Measurements from ENCODE around the gene HMGCR.

Gene HMGCR

DNA sequence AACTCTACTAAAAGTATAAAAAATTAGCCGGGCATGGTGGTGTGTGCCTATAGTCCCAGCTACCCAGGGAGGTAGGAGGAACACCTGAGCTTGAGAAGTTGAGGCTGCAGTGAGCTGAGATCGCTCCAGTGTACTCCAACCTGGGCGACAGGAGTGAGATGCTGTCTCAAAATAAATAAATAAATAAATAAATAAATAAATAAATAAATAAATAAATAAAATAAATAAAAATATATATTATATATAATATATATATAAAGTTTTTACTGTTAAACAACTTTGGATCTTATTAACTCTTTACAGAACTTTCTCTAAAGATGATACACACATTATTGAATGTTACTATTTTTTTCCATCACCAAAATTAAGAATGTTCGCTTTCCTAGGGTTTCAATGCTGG, 38.4 kb downstream of the HMGCR start:
- TF ChIP-seq, protein P1, sequence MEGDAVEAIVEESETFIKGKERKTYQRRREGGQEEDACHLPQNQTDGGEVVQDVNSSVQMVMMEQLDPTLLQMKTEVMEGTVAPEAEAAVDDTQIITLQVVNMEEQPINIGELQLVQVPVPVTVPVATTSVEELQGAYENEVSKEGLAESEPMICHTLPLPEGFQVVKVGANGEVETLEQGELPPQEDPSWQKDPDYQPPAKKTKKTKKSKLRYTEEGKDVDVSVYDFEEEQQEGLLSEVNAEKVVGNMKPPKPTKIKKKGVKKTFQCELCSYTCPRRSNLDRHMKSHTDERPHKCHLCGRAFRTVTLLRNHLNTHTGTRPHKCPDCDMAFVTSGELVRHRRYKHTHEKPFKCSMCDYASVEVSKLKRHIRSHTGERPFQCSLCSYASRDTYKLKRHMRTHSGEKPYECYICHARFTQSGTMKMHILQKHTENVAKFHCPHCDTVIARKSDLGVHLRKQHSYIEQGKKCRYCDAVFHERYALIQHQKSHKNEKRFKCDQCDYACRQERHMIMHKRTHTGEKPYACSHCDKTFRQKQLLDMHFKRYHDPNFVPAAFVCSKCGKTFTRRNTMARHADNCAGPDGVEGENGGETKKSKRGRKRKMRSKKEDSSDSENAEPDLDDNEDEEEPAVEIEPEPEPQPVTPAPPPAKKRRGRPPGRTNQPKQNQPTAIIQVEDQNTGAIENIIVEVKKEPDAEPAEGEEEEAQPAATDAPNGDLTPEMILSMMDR (IDR thresholded peaks at IDR 0.05; ENCODE audit: low read depth, low read length, poor library complexity, severe bottlenecking), result no peak
- TF ChIP-seq EZH2phosphoT487 (IDR thresholded peaks at IDR 0.05; ENCODE audit: borderline replicate concordance, low read length), result no peak
- Histone ChIP-seq H3F3A (ENCODE audit: control insufficient read depth, insufficient read depth) (peaks cover 4% of the 10 kb centered on the region; the same call in 1 of the 2 replicates), H4K20me1 (ENCODE audit: control insufficient read depth, insufficient read depth, low read depth, low read length) (no peaks in the 10 kb centered on the region), H3K36me3 (ENCODE audit: control insufficient read depth, low read length) (peaks cover 15% of the 10 kb centered on the region), H3K4me3 (ENCODE audit: low read length) (no peak overlapping the region), H3K27ac (ENCODE audit: low read depth, low read length) (no peak overlapping the region), H3K9me2 (replicated peaks; ENCODE audit: control insufficient read depth, low read length) (no peaks in the 10 kb centered on the region), H3K27me3 (ENCODE audit: control insufficient read depth, low read length) (no peaks in the 10 kb centered on the region), H3K9me3 (ENCODE audit: control insufficient read depth, insufficient read depth, low read length) (no peaks in the 10 kb centered on the region), H3K79me2 (ENCODE audit: control insufficient read depth, low read length) (no peaks in the 10 kb centered on the region), H3K4me2 (ENCODE audit: low read length) (no peak overlapping the region), H3K4me1 (ENCODE audit: control insufficient read depth, low read length) (no peaks in the 10 kb centered on the region)

DNA sequence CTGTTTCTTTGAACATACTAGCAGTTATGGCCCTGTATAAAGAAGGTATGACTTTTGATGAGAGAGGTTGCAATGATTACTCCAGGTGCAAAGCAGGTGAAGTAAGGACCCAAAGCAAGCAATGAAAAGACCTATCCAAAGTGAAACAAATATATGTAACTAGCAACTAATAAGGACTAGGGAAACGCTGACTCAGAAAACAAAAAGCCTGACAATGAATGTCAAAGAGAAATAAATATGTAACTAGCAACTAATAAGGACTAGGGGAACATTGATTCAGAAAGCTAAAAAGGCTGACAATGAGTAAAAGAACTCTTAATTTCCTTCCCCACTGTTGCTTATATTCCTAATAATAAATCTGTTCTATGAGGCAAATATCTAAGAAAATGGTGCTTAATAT, 43.1 kb downstream of the HMGCR start:
- H3K27ac ChIP-seq (ENCODE audit: low read depth, low read length), result no peak overlapping the region
- no peaks in the 10 kb centered on the region for H4K20me1 ChIP-seq (ENCODE audit: control insufficient read depth, insufficient read depth, low read depth, low read length)
- H3K79me2 ChIP-seq (ENCODE audit: control insufficient read depth, low read length), result no peaks in the 10 kb centered on the region
- no peak overlapping the region for H3K4me3 ChIP-seq (ENCODE audit: low read length)
- TF ChIP-seq, protein P1 (IDR thresholded peaks at IDR 0.05; ENCODE audit: low read depth, low read length, poor library complexity, severe bottlenecking), result no peak
- no peak for TF ChIP-seq EZH2phosphoT487 (IDR thresholded peaks at IDR 0.05; ENCODE audit: borderline replicate concordance, low read length)
- no peaks in the 10 kb centered on the region for H3K9me3 ChIP-seq (ENCODE audit: control insufficient read depth, insufficient read depth, low read length)
- H3K36me3 ChIP-seq (ENCODE audit: control insufficient read depth, low read length), result peaks cover 35% of the 10 kb centered on the region
- no peaks in the 10 kb centered on the region for H3K27me3 ChIP-seq (ENCODE audit: control insufficient read depth, low read length)
- no peaks in the 10 kb centered on the region for H3K4me1 ChIP-seq (ENCODE audit: control insufficient read depth, low read length)
- no peaks in the 10 kb centered on the region for H3K9me2 ChIP-seq (replicated peaks; ENCODE audit: control insufficient read depth, low read length)
- no peaks in the 10 kb centered on the region for H3F3A ChIP-seq (ENCODE audit: control insufficient read depth, insufficient read depth)
- H3K4me2 ChIP-seq (ENCODE audit: low read length), result no peak overlapping the region

DNA sequence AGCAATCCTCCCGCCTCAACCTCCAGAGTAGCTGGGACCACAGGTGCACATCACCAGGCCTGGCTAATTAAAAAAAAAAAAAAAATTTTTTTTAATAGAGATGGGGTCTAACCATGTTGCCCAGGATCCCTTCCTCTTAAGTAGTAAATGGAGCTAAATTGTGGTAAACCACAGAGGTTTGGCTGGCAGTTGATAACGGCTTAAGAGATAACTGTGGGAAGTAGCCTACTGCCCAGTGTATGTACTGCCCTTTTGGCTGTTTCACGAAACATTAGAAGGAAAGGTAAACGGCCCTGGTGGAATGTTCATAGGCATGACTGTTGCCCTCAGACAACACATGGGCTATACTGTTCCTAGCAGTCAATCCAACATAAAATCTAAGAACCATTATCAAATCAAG, 44.4 kb downstream of the HMGCR start:
- no peaks in the 10 kb centered on the region for H3K9me2 ChIP-seq (replicated peaks; ENCODE audit: control insufficient read depth, low read length)
- peaks cover 35% of the 10 kb centered on the region for H3K36me3 ChIP-seq (ENCODE audit: control insufficient read depth, low read length)
- H3K79me2 ChIP-seq (ENCODE audit: control insufficient read depth, low read length), result no peaks in the 10 kb centered on the region
- H3K4me1 ChIP-seq (ENCODE audit: control insufficient read depth, low read length), result no peaks in the 10 kb centered on the region
- H3K27ac ChIP-seq (ENCODE audit: low read depth, low read length), result no peak overlapping the region
- TF ChIP-seq EZH2phosphoT487 (IDR thresholded peaks at IDR 0.05; ENCODE audit: borderline replicate concordance, low read length), result no peak
- TF ChIP-seq, protein P1 (IDR thresholded peaks at IDR 0.05; ENCODE audit: low read depth, low read length, poor library complexity, severe bottlenecking), result no peak
- no peak overlapping the region for H3K4me2 ChIP-seq (ENCODE audit: low read length)
- H3K4me3 ChIP-seq (ENCODE audit: low read length), result no peak overlapping the region
- H3K27me3 ChIP-seq (ENCODE audit: control insufficient read depth, low read length), result no peaks in the 10 kb centered on the region
- H3K9me3 ChIP-seq (ENCODE audit: control insufficient read depth, insufficient read depth, low read length), result no peaks in the 10 kb centered on the region
- no peaks in the 10 kb centered on the region for H4K20me1 ChIP-seq (ENCODE audit: control insufficient read depth, insufficient read depth, low read depth, low read length)
- H3F3A ChIP-seq (ENCODE audit: control insufficient read depth, insufficient read depth), result no peaks in the 10 kb centered on the region

DNA sequence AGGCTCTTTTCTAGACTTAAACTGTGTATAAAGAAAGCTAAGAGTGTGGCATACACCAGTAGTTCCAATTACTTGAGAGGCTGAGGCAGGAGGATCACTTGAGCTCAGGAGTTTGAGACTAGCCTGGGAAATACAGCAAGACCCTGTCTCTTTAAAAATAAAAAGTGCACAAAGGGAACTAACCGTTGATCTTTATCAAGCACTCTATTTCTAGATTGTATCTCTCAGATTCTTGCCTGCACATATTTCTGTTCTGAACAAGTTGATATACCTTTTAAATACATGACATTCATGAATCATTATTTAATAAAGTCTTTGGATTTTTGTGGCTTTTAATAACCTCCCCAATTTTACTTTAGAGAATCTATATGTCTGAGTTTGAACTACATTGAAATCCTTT, 47.2 kb downstream of the HMGCR start:
- H3K79me2 ChIP-seq (ENCODE audit: control insufficient read depth, low read length), result no peaks in the 10 kb centered on the region
- H3K36me3 ChIP-seq (ENCODE audit: control insufficient read depth, low read length), result peaks cover 30% of the 10 kb centered on the region
- H3K27ac ChIP-seq (ENCODE audit: low read depth, low read length), result no peak overlapping the region
- no peaks in the 10 kb centered on the region for H4K20me1 ChIP-seq (ENCODE audit: control insufficient read depth, insufficient read depth, low read depth, low read length)
- H3F3A ChIP-seq (ENCODE audit: control insufficient read depth, insufficient read depth), result no peaks in the 10 kb centered on the region
- H3K4me1 ChIP-seq (ENCODE audit: control insufficient read depth, low read length), result no peaks in the 10 kb centered on the region
- TF ChIP-seq, protein P1 (IDR thresholded peaks at IDR 0.05; ENCODE audit: low read depth, low read length, poor library complexity, severe bottlenecking), result no peak
- TF ChIP-seq EZH2phosphoT487 (IDR thresholded peaks at IDR 0.05; ENCODE audit: borderline replicate concordance, low read length), result no peak
- no peak overlapping the region for H3K4me2 ChIP-seq (ENCODE audit: low read length)
- no peaks in the 10 kb centered on the region for H3K9me2 ChIP-seq (replicated peaks; ENCODE audit: control insufficient read depth, low read length)
- H3K9me3 ChIP-seq (ENCODE audit: control insufficient read depth, insufficient read depth, low read length), result no peaks in the 10 kb centered on the region
- H3K4me3 ChIP-seq (ENCODE audit: low read length), result no peak overlapping the region
- no peaks in the 10 kb centered on the region for H3K27me3 ChIP-seq (ENCODE audit: control insufficient read depth, low read length)

Data from DOHH2 (cell line).